DND-41 (cell line): ENCODE results near the gene RYR2.

Experiments used
- ATAC-seq: fragments of 200-7000 bp; cut with Tn5 transposase; 3 replicates; pipeline ENCODE4 v1.9.1; 2021; ENCODE audit warnings: low read depth; ENCODE audit not compliant: insufficient read depth
- DNase-seq: peaks from one replicate; pipeline ENCODE4 v3.0.0-alpha.2; 2020
- H2AFZ ChIP-seq: 2 replicates; pipeline ENCODE4 v1.6.0; 2012; ENCODE audit warnings: low read depth, low read length
- H3K27ac ChIP-seq: 2 replicates; pipeline ENCODE4 v1.5.1; 2012; ENCODE audit warnings: low read length, inconsistent platforms
- H3K27me3 ChIP-seq: fragments of 200-600 bp; sonication (generic); 2 replicates; pipeline ENCODE4 v1.6.0; 2012; ENCODE audit warnings: low read length, mild to moderate bottlenecking, inconsistent platforms; ENCODE audit not compliant: insufficient read depth, poor library complexity
- H3K36me3 ChIP-seq: 2 replicates; pipeline ENCODE4 v1.5.1; 2012; ENCODE audit warnings: low read length, inconsistent platforms; ENCODE audit not compliant: insufficient read depth
- H3K4me1 ChIP-seq: 2 replicates; pipeline ENCODE4 v1.5.1; 2012; ENCODE audit warnings: mild to moderate bottlenecking, low read length; ENCODE audit not compliant: insufficient read depth
- H3K4me2 ChIP-seq: 2 replicates; pipeline ENCODE4 v1.6.0; 2012; ENCODE audit warnings: mild to moderate bottlenecking, moderate library complexity, low read length, inconsistent platforms; ENCODE audit not compliant: insufficient read depth
- H3K4me3 ChIP-seq, 2 experiments: fragments of 200-600 bp in 1 of 2; shearing (Covaris generic) in 1 of 2; 2 replicates each; pipeline ENCODE4 v1.5.1; 2012 to 2016; ENCODE audit warnings: inconsistent platforms in 2 of 2, low read length in 2 of 2, mild to moderate bottlenecking in 2 of 2, low read depth in 1 of 2, moderate library complexity in 1 of 2
- H3K79me2 ChIP-seq: 2 replicates; pipeline ENCODE4 v1.6.0; 2012; ENCODE audit warnings: low read length, inconsistent platforms; ENCODE audit not compliant: insufficient read depth
- H3K9ac ChIP-seq: 2 replicates; pipeline ENCODE4 v1.6.0; 2012; ENCODE audit warnings: low read depth, mild to moderate bottlenecking, inconsistent platforms, low read length, moderate library complexity
- H3K9me3 ChIP-seq: 2 replicates; pipeline ENCODE4 v1.5.1; 2012; ENCODE audit warnings: low read length, moderate library complexity, mild to moderate bottlenecking, inconsistent platforms; ENCODE audit not compliant: insufficient read depth, severe bottlenecking
- H4K20me1 ChIP-seq: 2 replicates; pipeline ENCODE4 v1.6.0; 2012; ENCODE audit warnings: low read length; ENCODE audit not compliant: insufficient read depth
- CTCF ChIP-seq: IDR thresholded peaks from 2 replicates; pipeline ENCODE4 v1.5.1; 2012; ENCODE audit warnings: borderline replicate concordance, low read length, moderate library complexity, mild to moderate bottlenecking; ENCODE audit not compliant: poor library complexity, severe bottlenecking; ENCODE audit errors: extremely low read depth
- EZH2 ChIP-seq: IDR thresholded peaks from 3 replicates; pipeline ENCODE4 v1.6.1; 2012; ENCODE audit warnings: borderline replicate concordance, low read depth, mild to moderate bottlenecking, moderate library complexity, low read length, inconsistent platforms; ENCODE audit not compliant: severe bottlenecking

RYR2 gene

GRCh38 chr1:237578540-237578939, 536.6 kb downstream of the RYR2 start:
- ATAC-seq, result no peak

DNA sequence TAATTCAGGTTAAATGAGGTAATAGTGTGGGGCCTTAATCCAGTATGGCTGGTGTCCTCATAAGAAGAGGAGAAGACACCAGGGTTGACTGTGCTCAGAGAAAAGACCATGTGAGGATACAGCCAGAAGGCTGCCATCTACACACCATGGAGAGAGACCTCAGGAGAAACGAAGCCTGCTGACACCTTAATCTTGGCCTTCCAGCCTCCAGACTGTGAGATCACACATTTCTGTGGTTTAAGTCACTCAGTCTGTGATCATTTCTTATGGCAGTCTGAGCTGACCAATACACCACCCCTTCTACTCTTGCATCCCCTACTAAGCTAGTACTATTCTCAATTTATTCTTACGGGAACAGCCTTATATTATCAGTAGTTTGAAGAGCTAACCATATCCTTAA, 538.7 kb downstream of the RYR2 start:
- ATAC-seq (no peak), DNase-seq (no peak)
- Histone ChIP-seq H3K4me2 (no peak overlapping the region), H4K20me1 (no peaks in the 10 kb centered on the region), H3K27me3 (no peaks in the 10 kb centered on the region), H3K27ac (no peak overlapping the region), H3K4me1 (no peaks in the 10 kb centered on the region), H3K9ac (no peak overlapping the region), H3K4me3 (no peak overlapping the region), H3K9me3 (no peaks in the 10 kb centered on the region), H3K36me3 (no peaks in the 10 kb centered on the region), H2AFZ (no peak overlapping the region), H3K79me2 (no peaks in the 10 kb centered on the region)
- no peak for TF ChIP-seq CTCF
- TF ChIP-seq EZH2, result no peak

More at GRCh38 chr1:237578540-237578939, 536.6 kb downstream of the RYR2 start:
- H3K27me3 ChIP-seq, result no peaks in the 10 kb centered on the region
- no peaks in the 10 kb centered on the region for H3K4me1 ChIP-seq
- no peak for DNase-seq
- no peak for TF ChIP-seq EZH2
- no peak overlapping the region for H3K4me3 ChIP-seq
- no peak overlapping the region for H3K27ac ChIP-seq
- H3K9me3 ChIP-seq, result no peaks in the 10 kb centered on the region
- H3K9ac ChIP-seq, result no peak overlapping the region
- H3K79me2 ChIP-seq, result no peaks in the 10 kb centered on the region
- H2AFZ ChIP-seq, result no peak overlapping the region
- H3K4me2 ChIP-seq, result no peak overlapping the region
- H3K36me3 ChIP-seq, result no peaks in the 10 kb centered on the region
- H4K20me1 ChIP-seq, result no peaks in the 10 kb centered on the region

DNA sequence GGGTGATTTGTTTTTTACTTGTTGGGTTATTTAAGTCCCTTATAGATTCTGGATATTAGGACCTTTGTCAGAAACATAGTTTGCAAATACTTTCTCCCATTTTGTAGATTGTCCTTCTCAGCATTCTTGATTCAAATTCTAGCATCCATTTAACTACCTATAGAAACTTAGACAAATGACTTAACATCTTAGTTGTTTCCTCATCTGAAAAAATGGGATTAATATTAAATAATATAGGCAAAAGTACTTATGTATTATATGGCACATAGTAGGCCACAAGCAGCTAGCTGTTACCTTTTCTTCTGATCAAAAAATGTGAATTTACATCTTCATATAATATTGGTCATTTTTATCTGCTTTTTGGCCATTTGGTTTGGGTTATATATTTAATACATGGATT, 541.3 kb downstream of the RYR2 start:
- Histone ChIP-seq H3K9me3 (no peaks in the 10 kb centered on the region), H3K36me3 (no peaks in the 10 kb centered on the region), H3K4me2 (no peak overlapping the region), H3K4me3 (no peak overlapping the region), H3K79me2 (no peaks in the 10 kb centered on the region), H3K4me1 (no peaks in the 10 kb centered on the region), H3K9ac (no peak overlapping the region), H2AFZ (no peak overlapping the region), H3K27ac (no peak overlapping the region), H3K27me3 (no peaks in the 10 kb centered on the region), H4K20me1 (no peaks in the 10 kb centered on the region)
- TF ChIP-seq EZH2, result no peak
- no peak for TF ChIP-seq CTCF
- no peak for ATAC-seq
- no peak for DNase-seq

DNA sequence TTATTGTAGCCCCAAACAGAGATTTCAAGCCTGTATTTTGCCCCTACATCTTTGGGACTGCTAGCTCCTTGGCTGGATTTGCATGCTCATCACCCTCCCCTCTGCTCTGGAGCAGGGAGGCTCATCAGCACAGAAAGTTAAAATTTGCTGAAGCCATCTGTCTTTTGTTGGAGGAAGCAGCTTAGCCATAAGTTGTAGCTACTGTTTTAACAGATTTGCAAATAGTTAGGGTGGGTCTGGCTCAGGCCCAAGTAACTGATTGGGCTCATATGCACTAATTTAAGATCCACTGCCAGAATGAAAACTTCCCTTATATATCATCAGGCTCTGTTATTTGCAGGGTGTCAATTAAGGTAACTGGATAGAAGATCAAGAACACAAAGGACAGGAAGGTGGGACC, 541.8 kb downstream of the RYR2 start:
- Histone ChIP-seq H4K20me1 (no peaks in the 10 kb centered on the region), H3K36me3 (no peaks in the 10 kb centered on the region), H3K9me3 (no peaks in the 10 kb centered on the region), H3K79me2 (no peaks in the 10 kb centered on the region), H3K4me2 (no peak overlapping the region), H3K27ac (no peak overlapping the region), H2AFZ (no peak overlapping the region), H3K9ac (no peak overlapping the region), H3K4me1 (no peaks in the 10 kb centered on the region), H3K4me3 (no peak overlapping the region), H3K27me3 (no peaks in the 10 kb centered on the region)
- TF ChIP-seq CTCF, result no peak
- TF ChIP-seq EZH2, result no peak
- DNase-seq (no peak), ATAC-seq (no peak)
